Parathyroid adenoma (tissue), 2 donors: ENCODE data around the gene TMEM37.

Source experiments
- H2AFZ ChIP-seq: fragments of 300-600 bp; sonication (generic); one replicate; pipeline ENCODE4 v1.7.0; 2017; ENCODE audit warnings: antibody characterized with exemption, mild to moderate bottlenecking
- H3K27ac ChIP-seq: fragments of 300-600 bp; sonication (generic); one replicate; pipeline ENCODE4 v1.7.0; 2017
- H3K27me3 ChIP-seq: fragments of 300-600 bp; sonication (generic); one replicate; pipeline ENCODE4 v1.7.0; 2017; ENCODE audit warnings: low read length; ENCODE audit not compliant: control insufficient read depth, insufficient read depth
- H3K36me3 ChIP-seq: fragments of 300-600 bp; sonication (generic); one replicate; pipeline ENCODE4 v1.7.0; 2017; ENCODE audit warnings: low read length; ENCODE audit not compliant: control insufficient read depth, insufficient read depth
- H3K4me1 ChIP-seq: fragments of 300-600 bp; sonication (generic); one replicate; pipeline ENCODE4 v1.7.0; 2017; ENCODE audit warnings: control low read depth
- H3K4me2 ChIP-seq: fragments of 300-600 bp; sonication (generic); one replicate; pipeline ENCODE4 v1.7.0; 2017; ENCODE audit warnings: low read length
- H3K4me3 ChIP-seq: fragments of 300-600 bp; sonication (generic); one replicate; pipeline ENCODE4 v1.7.0; 2017; ENCODE audit warnings: low read depth, low read length
- H3K79me2 ChIP-seq: fragments of 300-600 bp; sonication (generic); one replicate; pipeline ENCODE4 v1.7.0; 2017; ENCODE audit warnings: control low read depth
- H3K9ac ChIP-seq: fragments of 300-600 bp; sonication (generic); one replicate; pipeline ENCODE4 v1.7.0; 2017; ENCODE audit warnings: mild to moderate bottlenecking
- H3K9me3 ChIP-seq: fragments of 300-600 bp; sonication (generic); one replicate; pipeline ENCODE4 v1.7.0; 2017; ENCODE audit warnings: low read length; ENCODE audit not compliant: control insufficient read depth
- TF ChIP-seq, protein P1 (sequence below): fragments of 300-600 bp; sonication (generic); IDR thresholded peaks from one replicate; pipeline ENCODE4 v1.7.0; 2017; ENCODE audit warnings: antibody characterized with exemption, mild to moderate bottlenecking
- donor health status: primary hyperparathyroidism.

TMEM37 gene

GRCh38 chr2:119422360-119423107, 9.1 kb upstream of the TMEM37 start:
- Histone ChIP-seq H3K9ac (no peak overlapping the region), H3K79me2 (no peaks in the 10 kb centered on the region), H3K4me1 (peaks cover 32% of the 10 kb centered on the region)

DNA sequence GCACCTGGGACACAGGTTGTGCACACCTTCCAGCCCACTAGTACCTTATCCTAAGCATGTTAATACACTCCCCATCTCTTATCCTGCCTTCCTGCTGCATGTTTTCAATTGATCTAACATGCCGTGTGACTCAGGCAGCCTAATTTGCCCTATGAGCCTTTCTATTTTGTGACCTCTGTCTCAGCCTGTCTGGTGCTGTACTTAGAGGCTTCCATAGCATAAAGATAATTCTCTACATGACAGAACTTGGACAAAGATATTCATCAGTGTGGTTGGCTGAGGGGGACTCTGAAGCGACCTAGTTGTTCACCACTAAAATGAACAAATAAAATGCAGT, 8.6 kb upstream of the TMEM37 start:
- Histone ChIP-seq H3K27me3 (no peaks in the 10 kb centered on the region), H3K79me2 (no peaks in the 10 kb centered on the region), H3K36me3 (no peaks in the 10 kb centered on the region), H2AFZ (no peak overlapping the region), H3K4me3 (no peak overlapping the region), H3K9me3 (no peaks in the 10 kb centered on the region), H3K27ac (no peak overlapping the region), H3K4me2 (no peak overlapping the region), H3K4me1 (peaks cover 36% of the 10 kb centered on the region), H3K9ac (no peak overlapping the region)
- TF ChIP-seq, protein P1, sequence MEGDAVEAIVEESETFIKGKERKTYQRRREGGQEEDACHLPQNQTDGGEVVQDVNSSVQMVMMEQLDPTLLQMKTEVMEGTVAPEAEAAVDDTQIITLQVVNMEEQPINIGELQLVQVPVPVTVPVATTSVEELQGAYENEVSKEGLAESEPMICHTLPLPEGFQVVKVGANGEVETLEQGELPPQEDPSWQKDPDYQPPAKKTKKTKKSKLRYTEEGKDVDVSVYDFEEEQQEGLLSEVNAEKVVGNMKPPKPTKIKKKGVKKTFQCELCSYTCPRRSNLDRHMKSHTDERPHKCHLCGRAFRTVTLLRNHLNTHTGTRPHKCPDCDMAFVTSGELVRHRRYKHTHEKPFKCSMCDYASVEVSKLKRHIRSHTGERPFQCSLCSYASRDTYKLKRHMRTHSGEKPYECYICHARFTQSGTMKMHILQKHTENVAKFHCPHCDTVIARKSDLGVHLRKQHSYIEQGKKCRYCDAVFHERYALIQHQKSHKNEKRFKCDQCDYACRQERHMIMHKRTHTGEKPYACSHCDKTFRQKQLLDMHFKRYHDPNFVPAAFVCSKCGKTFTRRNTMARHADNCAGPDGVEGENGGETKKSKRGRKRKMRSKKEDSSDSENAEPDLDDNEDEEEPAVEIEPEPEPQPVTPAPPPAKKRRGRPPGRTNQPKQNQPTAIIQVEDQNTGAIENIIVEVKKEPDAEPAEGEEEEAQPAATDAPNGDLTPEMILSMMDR, result no peak

More at GRCh38 chr2:119422360-119423107, 9.1 kb upstream of the TMEM37 start:
- Histone ChIP-seq H3K9me3 (no peaks in the 10 kb centered on the region), H2AFZ (no peak overlapping the region), H3K4me2 (no peak overlapping the region), H3K36me3 (no peaks in the 10 kb centered on the region), H3K27ac (no peak overlapping the region), H3K4me3 (no peak overlapping the region), H3K27me3 (no peaks in the 10 kb centered on the region)
- TF ChIP-seq, protein P1, result no peak

DNA sequence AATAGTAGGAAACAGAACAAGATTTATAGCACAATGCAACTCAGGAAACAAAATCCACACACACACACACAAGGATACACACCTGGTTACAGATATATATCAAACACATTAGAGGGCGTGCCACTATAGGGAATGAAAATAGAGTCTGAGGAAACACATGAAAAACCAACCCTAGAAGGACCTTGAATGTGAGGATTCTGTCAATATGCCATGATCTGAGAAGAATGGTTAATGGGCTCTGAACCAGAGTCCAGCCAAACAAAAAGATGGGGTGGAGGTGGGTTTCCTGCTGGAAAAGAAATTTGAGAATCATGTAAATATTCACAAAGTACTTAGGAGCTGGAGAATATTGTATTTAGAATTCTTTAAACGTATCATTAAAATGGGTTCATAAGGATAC, 7.8 kb upstream of the TMEM37 start:
- H3K9ac ChIP-seq, result no peak overlapping the region
- TF ChIP-seq, protein P1, result no peak
- H3K27ac ChIP-seq, result no peak overlapping the region
- no peak overlapping the region for H3K4me3 ChIP-seq
- H3K9me3 ChIP-seq, result no peaks in the 10 kb centered on the region
- H2AFZ ChIP-seq, result no peak overlapping the region
- no peaks in the 10 kb centered on the region for H3K79me2 ChIP-seq
- H3K4me2 ChIP-seq, result no peak overlapping the region
- no peaks in the 10 kb centered on the region for H3K27me3 ChIP-seq
- H3K36me3 ChIP-seq, result no peaks in the 10 kb centered on the region
- H3K4me1 ChIP-seq, result peaks cover 42% of the 10 kb centered on the region

- peaks cover 43% of the 10 kb centered on the region for H3K4me1 ChIP-seq
- TF ChIP-seq, protein P1, result no peak
- H3K27me3 ChIP-seq, result no peaks in the 10 kb centered on the region
- H3K9ac ChIP-seq, result no peak overlapping the region
- H3K27ac ChIP-seq, result no peak overlapping the region
- H2AFZ ChIP-seq, result no peak overlapping the region
- H3K4me3 ChIP-seq, result no peak overlapping the region
- H3K36me3 ChIP-seq, result no peaks in the 10 kb centered on the region
- no peaks in the 10 kb centered on the region for H3K9me3 ChIP-seq
- H3K79me2 ChIP-seq, result no peaks in the 10 kb centered on the region
- no peak overlapping the region for H3K4me2 ChIP-seq
Observed at GRCh38 chr2:119424284-119425118, 7.2 kb upstream of the TMEM37 start.
